Tibial nerve (tissue), 4 donors: ENCODE results near the gene NDEL1. TPM values are rescaled to one million over a fixed set of nuclear protein-coding genes. Genes with fewer than 3 reads are reported as not detected.

Source experiments
- DNase-seq, 2 donors: peaks; one replicate each; pipeline ENCODE4 v3.0.0-alpha.2; 2019; ENCODE audit warnings: low spot score in 2 of 2
- H3K27ac ChIP-seq, 4 donors: fragments of 200-600 bp; sonication (generic) in 3 of 4; one replicate each; pipeline ENCODE4 v1.5.1; 2017 to 2019; ENCODE audit warnings: mild to moderate bottlenecking in 1 of 4
- H3K27me3 ChIP-seq, 2 donors: fragments of 200-600 bp; sonication (generic) in 1 of 2; one replicate each; pipeline versions ENCODE4 v1.5.1 to v1.6.0; 2017 to 2019
- H3K36me3 ChIP-seq, 3 donors: fragments of 200-600 bp; sonication (generic); one replicate each; pipeline ENCODE4 v1.5.1; 2018 to 2019
- H3K4me1 ChIP-seq, 4 donors: fragments of 200-600 bp; sonication (generic) in 3 of 4; one replicate each; pipeline ENCODE4 v1.5.1; 2017 to 2019
- H3K4me3 ChIP-seq, 4 donors: fragments of 200-600 bp; sonication (generic) in 3 of 4; one replicate each; pipeline ENCODE4 v1.5.1; 2017 to 2019; ENCODE audit warnings: mild to moderate bottlenecking in 1 of 4, moderate library complexity in 1 of 4
- H3K9me3 ChIP-seq, 4 donors: fragments of 200-600 bp; sonication (generic) in 3 of 4; one replicate each; pipeline ENCODE4 v1.5.1; 2017 to 2019
- EP300 ChIP-seq, 2 donors: sonication (generic); formaldehyde crosslinking; IDR thresholded peaks; one replicate each; pipeline ENCODE4 v1.6.1; 2017; ENCODE audit warnings: antibody characterized with exemption in 2 of 2, mild to moderate bottlenecking in 1 of 2
- POLR2A ChIP-seq, 2 donors: fragments of 450-650 bp; IDR thresholded peaks; one replicate each; pipeline ENCODE4 v1.6.1; 2017; ENCODE audit warnings: antibody characterized with exemption in 2 of 2, mild to moderate bottlenecking in 2 of 2, moderate library complexity in 2 of 2
- WGBS, 2 donors: methylation state at CpG; one replicate each; pipeline ENCODE4 v1.1.5; 2018; 5-methylcytosine and 5-hydroxymethylcytosine counted together
- total RNA-seq, 4 donors: library from RNA; depleted of rRNA; stranded (reverse); fragments of >200 nt; gene quantifications; one replicate each; pipeline ENCODE4 v1.1.0, GENCODE V29; 2016
- TF ChIP-seq, protein P1 (sequence below), 5 experiments: fragments of 200-600 bp in 3 of 5; fragments of 450-650 bp in 2 of 5; sonication (generic) in 3 of 5; IDR thresholded peaks; one replicate each; pipeline ENCODE4 v1.5.1; 2016 to 2019; ENCODE audit warnings: antibody characterized with exemption in 5 of 5, mild to moderate bottlenecking in 3 of 5, moderate library complexity in 2 of 5

NDEL1 gene
- total RNA-seq, 4 donors from 2014 or later: 63.6 to 102 (median 84.1) TPM

DNA sequence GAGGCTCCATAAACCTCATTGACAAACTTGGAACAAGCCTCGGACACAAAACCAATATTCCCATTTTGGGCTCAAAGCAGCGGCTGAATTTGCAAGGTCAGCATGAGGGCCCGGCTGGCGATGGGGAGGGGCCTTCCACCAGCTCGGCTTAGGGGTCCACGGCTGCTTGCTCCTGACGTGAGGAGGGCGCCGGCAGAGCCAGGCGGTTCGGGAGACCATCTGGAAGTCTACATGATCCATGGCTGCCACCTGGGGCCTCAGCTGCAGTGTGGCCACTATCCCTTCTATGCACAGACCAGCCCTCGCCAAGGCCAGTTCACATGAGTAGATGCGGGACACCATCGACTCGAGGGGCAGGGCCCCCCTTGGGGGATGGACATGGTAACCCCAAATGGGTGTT, 39.1 kb downstream of the NDEL1 start:
- H3K36me3 ChIP-seq: peaks cover 0 to 84% (median 6%) of the 10 kb centered on the region in 3 donors
- no peaks in the 10 kb centered on the region for H3K27me3 ChIP-seq
- 82 to 87% methylated on average over 12 to 15 of the region's 15 CpGs for WGBS, 2 donors
- no peak for DNase-seq
- H3K4me3 ChIP-seq: no peak overlapping the region
- H3K9me3 ChIP-seq: no peaks in the 10 kb centered on the region
- H3K27ac ChIP-seq: no peak overlapping the region
- H3K4me1 ChIP-seq: peaks cover 0 to 38% (median 7%) of the 10 kb centered on the region in 4 donors
- TF ChIP-seq, protein P1, sequence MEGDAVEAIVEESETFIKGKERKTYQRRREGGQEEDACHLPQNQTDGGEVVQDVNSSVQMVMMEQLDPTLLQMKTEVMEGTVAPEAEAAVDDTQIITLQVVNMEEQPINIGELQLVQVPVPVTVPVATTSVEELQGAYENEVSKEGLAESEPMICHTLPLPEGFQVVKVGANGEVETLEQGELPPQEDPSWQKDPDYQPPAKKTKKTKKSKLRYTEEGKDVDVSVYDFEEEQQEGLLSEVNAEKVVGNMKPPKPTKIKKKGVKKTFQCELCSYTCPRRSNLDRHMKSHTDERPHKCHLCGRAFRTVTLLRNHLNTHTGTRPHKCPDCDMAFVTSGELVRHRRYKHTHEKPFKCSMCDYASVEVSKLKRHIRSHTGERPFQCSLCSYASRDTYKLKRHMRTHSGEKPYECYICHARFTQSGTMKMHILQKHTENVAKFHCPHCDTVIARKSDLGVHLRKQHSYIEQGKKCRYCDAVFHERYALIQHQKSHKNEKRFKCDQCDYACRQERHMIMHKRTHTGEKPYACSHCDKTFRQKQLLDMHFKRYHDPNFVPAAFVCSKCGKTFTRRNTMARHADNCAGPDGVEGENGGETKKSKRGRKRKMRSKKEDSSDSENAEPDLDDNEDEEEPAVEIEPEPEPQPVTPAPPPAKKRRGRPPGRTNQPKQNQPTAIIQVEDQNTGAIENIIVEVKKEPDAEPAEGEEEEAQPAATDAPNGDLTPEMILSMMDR (IDR thresholded peaks at IDR 0.05): no peak
- TF ChIP-seq POLR2A (IDR thresholded peaks at IDR 0.05): no peak
- TF ChIP-seq EP300 (IDR thresholded peaks at IDR 0.05): no peak

DNA sequence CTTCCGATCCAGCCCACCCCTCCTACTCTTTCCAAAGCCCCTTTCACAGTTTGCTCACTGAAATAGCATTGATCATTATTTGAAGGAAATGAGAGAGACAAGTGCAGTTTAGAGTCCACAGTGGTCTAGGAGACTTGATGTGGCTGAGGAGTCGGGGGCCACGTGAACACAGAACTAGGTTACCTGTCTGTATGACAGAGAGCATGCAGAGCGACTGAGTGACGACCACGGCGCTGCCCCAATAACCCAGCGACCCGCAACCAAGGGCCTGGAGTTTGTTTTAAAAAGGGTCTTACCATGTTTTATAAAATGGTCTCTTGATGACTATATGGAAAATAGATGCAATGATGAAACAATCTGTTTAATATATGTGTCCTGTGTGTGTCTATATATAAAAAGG, 39.5 kb downstream of the NDEL1 start:
- no peak for TF ChIP-seq POLR2A (IDR thresholded peaks at IDR 0.05)
- no peak for TF ChIP-seq EP300 (IDR thresholded peaks at IDR 0.05)
- TF ChIP-seq, protein P1 (IDR thresholded peaks at IDR 0.05): no peak
- DNase-seq: no peak
- 96 to 98% methylated on average over 9 of the region's 9 CpGs for WGBS, 2 donors
- Histone ChIP-seq H3K36me3 (peaks cover 0 to 80% (median 6%) of the 10 kb centered on the region in 3 donors), H3K27ac (no peak overlapping the region), H3K4me3 (no peak overlapping the region), H3K9me3 (no peaks in the 10 kb centered on the region), H3K27me3 (no peaks in the 10 kb centered on the region), H3K4me1 (peaks cover 0 to 38% (median 11%) of the 10 kb centered on the region in 4 donors)

- DNase-seq: no peak
- no peak overlapping the region for H3K4me3 ChIP-seq
- H3K9me3 ChIP-seq: no peaks in the 10 kb centered on the region
- 84 to 87% methylated on average over 16 of the region's 16 CpGs for WGBS, 2 donors
- TF ChIP-seq, protein P1 (IDR thresholded peaks at IDR 0.05): no peak
- TF ChIP-seq EP300 (IDR thresholded peaks at IDR 0.05): no peak
- peaks cover 0 to 38% (median 16%) of the 10 kb centered on the region in 4 donors for H3K4me1 ChIP-seq
- no peak overlapping the region for H3K27ac ChIP-seq
- peaks cover 0 to 76% (median 6%) of the 10 kb centered on the region in 3 donors for H3K36me3 ChIP-seq
- no peaks in the 10 kb centered on the region for H3K27me3 ChIP-seq
Observed at GRCh38 chr17:8475781-8476180, 40.1 kb downstream of the NDEL1 start.

GRCh38 chr17:8476741-8477140, 41.1 kb downstream of the NDEL1 start:
- no peaks in the 10 kb centered on the region for H3K9me3 ChIP-seq
- no peaks in the 10 kb centered on the region for H3K27me3 ChIP-seq
- DNase-seq: no peak
- H3K27ac ChIP-seq: peak overlapping the region in 2 of 4 donors; percentile 8 to 88
- H3K4me3 ChIP-seq: no peak overlapping the region
- no peak for TF ChIP-seq POLR2A (IDR thresholded peaks at IDR 0.05)
- no peak for TF ChIP-seq EP300 (IDR thresholded peaks at IDR 0.05)
- TF ChIP-seq, protein P1 (IDR thresholded peaks at IDR 0.05): no peak
- H3K4me1 ChIP-seq: peaks cover 0 to 44% (median 16%) of the 10 kb centered on the region in 4 donors
- H3K36me3 ChIP-seq: peaks cover 0 to 72% (median 6%) of the 10 kb centered on the region in 3 donors
- 85 to 89% methylated on average over 22 of the region's 22 CpGs for WGBS, 2 donors

DNA sequence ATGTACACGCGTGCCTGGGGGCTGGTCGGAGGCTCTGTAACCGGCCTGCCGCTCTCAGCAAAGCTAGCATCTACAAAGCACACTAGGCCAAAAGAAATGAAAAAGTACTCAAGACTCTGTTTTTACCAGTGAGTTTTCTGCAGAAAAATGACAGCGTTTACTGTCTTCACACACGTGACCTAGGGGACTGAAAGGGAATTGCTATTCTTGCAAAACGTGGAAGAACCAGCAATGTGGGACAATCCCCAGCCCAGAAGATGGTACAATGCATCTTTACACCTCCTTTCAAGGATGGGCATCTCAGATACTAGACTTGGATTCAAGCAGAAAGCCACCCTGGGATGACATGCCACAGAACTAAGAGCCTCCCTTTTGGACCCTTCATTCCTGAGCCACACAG, 41.5 kb downstream of the NDEL1 start:
- TF ChIP-seq, protein P1 (IDR thresholded peaks at IDR 0.05): no peak
- no peak for TF ChIP-seq POLR2A (IDR thresholded peaks at IDR 0.05)
- TF ChIP-seq EP300 (IDR thresholded peaks at IDR 0.05): no peak
- peaks cover 0 to 48% (median 18%) of the 10 kb centered on the region in 4 donors for H3K4me1 ChIP-seq
- 88 to 91% methylated on average over 8 of the region's 8 CpGs for WGBS, 2 donors
- no peaks in the 10 kb centered on the region for H3K9me3 ChIP-seq
- peaks cover 0 to 72% (median 6%) of the 10 kb centered on the region in 3 donors for H3K36me3 ChIP-seq
- DNase-seq: no peak
- no peak overlapping the region for H3K4me3 ChIP-seq
- no peaks in the 10 kb centered on the region for H3K27me3 ChIP-seq
- peak overlapping the region in 2 of 4 donors; percentile 64 to 88 for H3K27ac ChIP-seq
